ENCODE measurements around the gene PAX3. TPM values are rescaled to one million over a fixed set of nuclear protein-coding genes. Genes with fewer than 3 reads are reported as not detected.

The PAX3 gene
- total and polyA plus RNA-seq, 3 experiments from 2014 or later: not detected

- peaks cover 48% of the 10 kb centered on the region for H3K27me3 ChIP-seq (ENCODE audit: insufficient read depth, low read length, poor library complexity, severe bottlenecking)
- ChIA-PET POLR2A (no interaction called here), CTCF (no interaction called here)
- H3K36me3 ChIP-seq (ENCODE audit: insufficient read depth, low read length): no peaks in the 10 kb centered on the region
- H3K27ac ChIP-seq (ENCODE audit: low read depth, low read length): no peak overlapping the region
- Mint-ChIP-seq H3K27ac (no peak overlapping the region), H3K36me3 (no peaks in the 10 kb centered on the region), H3K4me1 (peaks cover 16% of the 10 kb centered on the region in 3 donors), H3K9me3 (peaks cover 0 to 19% (median 11%) of the 10 kb centered on the region in 5 donors), H3K27me3 (peaks cover 79 to 93% of the 10 kb centered on the region in 2 donors), H3K4me3 (no peak overlapping the region)
- no peaks in the 10 kb centered on the region for H3K4me1 ChIP-seq (ENCODE audit: insufficient read depth, low read length)
- DNase-seq: no peak
- H3K9me3 ChIP-seq (ENCODE audit: low read length): no peaks in the 10 kb centered on the region
- H3K4me3 ChIP-seq (ENCODE audit: low read length): no peak overlapping the region
These were observed 7.3 kb downstream of the PAX3 start for GRCh38 chr2:222291485-222291841.

- Histone ChIP-seq H3K4me3 (ENCODE audit: low read length) (no peak overlapping the region), H3K27me3 (ENCODE audit: insufficient read depth, low read length, poor library complexity, severe bottlenecking) (peaks cover 45% of the 10 kb centered on the region), H3K27ac (ENCODE audit: low read depth, low read length) (no peak overlapping the region), H3K36me3 (ENCODE audit: insufficient read depth, low read length) (no peaks in the 10 kb centered on the region), H3K4me1 (ENCODE audit: insufficient read depth, low read length) (no peaks in the 10 kb centered on the region), H3K9me3 (ENCODE audit: low read length) (no peaks in the 10 kb centered on the region)
- peaks cover 73 to 92% of the 10 kb centered on the region in 2 donors for H3K27me3 Mint-ChIP-seq
- no peaks in the 10 kb centered on the region for H3K36me3 Mint-ChIP-seq
- ChIA-PET POLR2A (no interaction called here), CTCF (no interaction called here)
- peaks cover 0 to 13% (median 7%) of the 10 kb centered on the region in 5 donors for H3K9me3 Mint-ChIP-seq
- DNase-seq: no peak
- H3K27ac Mint-ChIP-seq: no peak overlapping the region
- H3K4me3 Mint-ChIP-seq: no peak overlapping the region
- H3K4me1 Mint-ChIP-seq: peaks cover 10 to 11% (median 11%) of the 10 kb centered on the region in 3 donors
These were observed 7.9 kb downstream of the PAX3 start for GRCh38 chr2:222290736-222291484.

GRCh38 chr2:222290401-222290735 lies 8.4 kb downstream of the PAX3 start:
- Histone ChIP-seq H3K4me1 (ENCODE audit: insufficient read depth, low read length) (no peaks in the 10 kb centered on the region), H3K9me3 (ENCODE audit: low read length) (no peaks in the 10 kb centered on the region), H3K27me3 (ENCODE audit: insufficient read depth, low read length, poor library complexity, severe bottlenecking) (peaks cover 39% of the 10 kb centered on the region), H3K4me3 (ENCODE audit: low read length) (no peak overlapping the region), H3K27ac (ENCODE audit: low read depth, low read length) (no peak overlapping the region), H3K36me3 (ENCODE audit: insufficient read depth, low read length) (no peaks in the 10 kb centered on the region)
- no peak for DNase-seq
- CTCF ChIA-PET: no interaction called here
- H3K36me3 Mint-ChIP-seq: no peaks in the 10 kb centered on the region
- H3K4me3 Mint-ChIP-seq: no peak overlapping the region
- H3K4me1 Mint-ChIP-seq: peaks cover 5% of the 10 kb centered on the region in 3 donors
- H3K9me3 Mint-ChIP-seq: peaks cover 0 to 13% (median 7%) of the 10 kb centered on the region in 5 donors
- POLR2A ChIA-PET: no interaction called here
- no peak overlapping the region for H3K27ac Mint-ChIP-seq
- H3K27me3 Mint-ChIP-seq: peaks cover 70 to 91% of the 10 kb centered on the region in 2 donors

GRCh38 chr2:222289278-222290160 lies 9.3 kb downstream of the PAX3 start:
- Histone ChIP-seq H3K36me3 (ENCODE audit: insufficient read depth, low read length) (no peaks in the 10 kb centered on the region), H3K4me3 (ENCODE audit: low read length) (no peak overlapping the region), H3K4me1 (ENCODE audit: insufficient read depth, low read length) (no peaks in the 10 kb centered on the region), H3K27me3 (ENCODE audit: insufficient read depth, low read length, poor library complexity, severe bottlenecking) (peaks cover 33% of the 10 kb centered on the region), H3K9me3 (ENCODE audit: low read length) (no peaks in the 10 kb centered on the region), H3K27ac (ENCODE audit: low read depth, low read length) (no peak overlapping the region)
- peaks cover 0 to 11% (median 4%) of the 10 kb centered on the region in 5 donors for H3K9me3 Mint-ChIP-seq
- no peak overlapping the region for H3K27ac Mint-ChIP-seq
- H3K27me3 Mint-ChIP-seq: peaks cover 64 to 92% of the 10 kb centered on the region in 2 donors
- H3K4me1 Mint-ChIP-seq: no peaks in the 10 kb centered on the region
- DNase-seq: no peak
- no peaks in the 10 kb centered on the region for H3K36me3 Mint-ChIP-seq
- POLR2A ChIA-PET: no interaction called here
- H3K4me3 Mint-ChIP-seq: no peak overlapping the region
- CTCF ChIA-PET: interaction anchor here (0.6 kb wide), 1 partner anchor 454 kb away, joined by 6 read pairs; no protein-coding TSS in a partner anchor

GRCh38 chr2:222288590-222289277 lies 10.1 kb downstream of the PAX3 start:
- no peaks in the 10 kb centered on the region for H3K36me3 Mint-ChIP-seq
- no peaks in the 10 kb centered on the region for H3K4me1 Mint-ChIP-seq
- ChIA-PET CTCF (interaction anchor here (0.6 kb wide), 1 partner anchor 455 kb away, joined by 6 read pairs; no protein-coding TSS in a partner anchor), POLR2A (no interaction called here)
- H3K27ac ChIP-seq (ENCODE audit: low read depth, low read length): no peak overlapping the region
- DNase-seq: no peak
- H3K27me3 ChIP-seq (ENCODE audit: insufficient read depth, low read length, poor library complexity, severe bottlenecking): peaks cover 26% of the 10 kb centered on the region
- no peak overlapping the region for H3K4me3 Mint-ChIP-seq
- no peak overlapping the region for H3K4me3 ChIP-seq (ENCODE audit: low read length)
- no peak overlapping the region for H3K27ac Mint-ChIP-seq
- no peaks in the 10 kb centered on the region for H3K4me1 ChIP-seq (ENCODE audit: insufficient read depth, low read length)
- H3K9me3 Mint-ChIP-seq: peaks cover 0 to 11% (median 4%) of the 10 kb centered on the region in 5 donors
- H3K27me3 Mint-ChIP-seq: peaks cover 58 to 90% of the 10 kb centered on the region in 2 donors
- no peaks in the 10 kb centered on the region for H3K9me3 ChIP-seq (ENCODE audit: low read length)
- no peaks in the 10 kb centered on the region for H3K36me3 ChIP-seq (ENCODE audit: insufficient read depth, low read length)

- Mint-ChIP-seq H3K4me1 (no peaks in the 10 kb centered on the region), H3K4me3 (no peak overlapping the region), H3K27me3 (peaks cover 51 to 86% of the 10 kb centered on the region in 2 donors), H3K27ac (no peak overlapping the region), H3K36me3 (no peaks in the 10 kb centered on the region), H3K9me3 (peaks cover 0 to 11% (median 4%) of the 10 kb centered on the region in 5 donors)
- no peaks in the 10 kb centered on the region for H3K4me1 ChIP-seq (ENCODE audit: insufficient read depth, low read length)
- no peak overlapping the region for H3K4me3 ChIP-seq (ENCODE audit: low read length)
- no peak overlapping the region for H3K27ac ChIP-seq (ENCODE audit: low read depth, low read length)
- H3K9me3 ChIP-seq (ENCODE audit: low read length): no peaks in the 10 kb centered on the region
- no peak for DNase-seq
- no peaks in the 10 kb centered on the region for H3K36me3 ChIP-seq (ENCODE audit: insufficient read depth, low read length)
- peaks cover 25% of the 10 kb centered on the region for H3K27me3 ChIP-seq (ENCODE audit: insufficient read depth, low read length, poor library complexity, severe bottlenecking)
- POLR2A ChIA-PET: no interaction called here
- CTCF ChIA-PET: no interaction called here
These were observed 10.8 kb downstream of the PAX3 start for GRCh38 chr2:222287862-222288479.

- no peak overlapping the region for H3K4me3 ChIP-seq (ENCODE audit: low read length)
- H3K9me3 ChIP-seq (ENCODE audit: low read length): no peaks in the 10 kb centered on the region
- H3K4me1 Mint-ChIP-seq: no peaks in the 10 kb centered on the region
- DNase-seq: no peak
- H3K9me3 Mint-ChIP-seq: peaks cover 0 to 6% (median 2%) of the 10 kb centered on the region in 5 donors
- no peak overlapping the region for H3K4me3 Mint-ChIP-seq
- no peaks in the 10 kb centered on the region for H3K36me3 ChIP-seq (ENCODE audit: insufficient read depth, low read length)
- ChIA-PET CTCF (no interaction called here), POLR2A (no interaction called here)
- H3K27me3 Mint-ChIP-seq: peaks cover 25 to 59% of the 10 kb centered on the region in 2 donors
- no peaks in the 10 kb centered on the region for H3K4me1 ChIP-seq (ENCODE audit: insufficient read depth, low read length)
- no peaks in the 10 kb centered on the region for H3K36me3 Mint-ChIP-seq
- peaks cover 15% of the 10 kb centered on the region for H3K27me3 ChIP-seq (ENCODE audit: insufficient read depth, low read length, poor library complexity, severe bottlenecking)
- H3K27ac ChIP-seq (ENCODE audit: low read depth, low read length): no peak overlapping the region
- H3K27ac Mint-ChIP-seq: no peak overlapping the region
These were observed 14.3 kb downstream of the PAX3 start for GRCh38 chr2:222284466-222284865.

All from CD8-positive, alpha-beta memory T cell (primary cell).